ENCODE data around the gene TRIM8. TPM values are rescaled to one million over a fixed set of nuclear protein-coding genes. Genes with fewer than 3 reads are reported as not detected.
A peak's percentile ranks its signal among the peaks of the same experiment; 100 is the strongest.

Gene TRIM8
- 100 to 1,000 TPM; 148 to 222 TPM for total RNA-seq

- TF ChIP-seq POLR2AphosphoS5 (IDR thresholded peaks at IDR 0.05) = no peak
- TF ChIP-seq CTCF (IDR thresholded peaks at IDR 0.05) = peak in 1 of 4 experiments; percentile 31
- Histone ChIP-seq H3K4me3 (peak within 1 kb of the TSS; percentile 83 to 87), H3K27ac (peak within 1 kb of the TSS; percentile 97 to 99), H3K9me3 (no peaks in the 10 kb centered on the region), H3K27me3 (replicated peaks; ENCODE audit: insufficient read depth) (no peaks in the 10 kb centered on the region), H3K4me1 (replicated peaks) (peaks cover 17% of the 10 kb centered on the region), H3K36me3 (no peaks in the 10 kb centered on the region)
- no peak for DNase-seq (ENCODE audit: low spot score)
- 0% methylated on average over 38 of the region's 80 CpGs for WGBS
- intact Hi-C loops (cut with DNase I) = loop anchor here (2.0 kb wide), 1 partner anchor 141 kb away; the partner anchor contains the start of genes ACTR1A and SUFU
Observed at GRCh38 chr10:102644066-102644645, at the start of gene TRIM8. Gene TRIM8 (plus strand): TSS chr10:102644479. CDS start chr10:102644618, 139 bp downstream.

GRCh38 chr10:102595293-102595692 lies 49.0 kb upstream of the TRIM8 start:
- Histone ChIP-seq H3K36me3 (no peaks in the 10 kb centered on the region), H3K4me3 (no peak overlapping the region), H3K4me1 (replicated peaks) (no peaks in the 10 kb centered on the region), H3K9me3 (no peaks in the 10 kb centered on the region), H3K27ac (no peak overlapping the region), H3K27me3 (replicated peaks; ENCODE audit: insufficient read depth) (no peaks in the 10 kb centered on the region)
- 54% methylated on average over 2 of the region's 2 CpGs for WGBS
- DNase-seq (ENCODE audit: low spot score) = no peak
- intact Hi-C loops (cut with DNase I) = loop anchor here (5.0 kb wide), 1 partner anchor 88 kb away; no protein-coding TSS in a partner anchor
- TF ChIP-seq POLR2AphosphoS5 (IDR thresholded peaks at IDR 0.05) (no peak), POLR2A (IDR thresholded peaks at IDR 0.05) (no peak), CTCF (IDR thresholded peaks at IDR 0.05) (no peak)

GRCh38 chr10:102595897-102596296 lies 48.4 kb upstream of the TRIM8 start:
- DNase-seq (ENCODE audit: low spot score) = no peak
- Histone ChIP-seq H3K4me3 (no peak overlapping the region), H3K9me3 (no peaks in the 10 kb centered on the region), H3K4me1 (replicated peaks) (no peaks in the 10 kb centered on the region), H3K36me3 (no peaks in the 10 kb centered on the region), H3K27me3 (replicated peaks; ENCODE audit: insufficient read depth) (no peaks in the 10 kb centered on the region), H3K27ac (no peak overlapping the region)
- intact Hi-C loops (cut with DNase I) = loop anchor here (5.0 kb wide), 1 partner anchor 89 kb away; no protein-coding TSS in a partner anchor
- TF ChIP-seq POLR2AphosphoS5 (IDR thresholded peaks at IDR 0.05) = no peak
- TF ChIP-seq CTCF (IDR thresholded peaks at IDR 0.05) = no peak
- TF ChIP-seq POLR2A (IDR thresholded peaks at IDR 0.05) = no peak
- WGBS = 85% methylated on average over 4 of the region's 4 CpGs

- intact Hi-C loops (cut with DNase I) = loop anchor here (5.0 kb wide), 1 partner anchor 89 kb away; no protein-coding TSS in a partner anchor
- no peaks in the 10 kb centered on the region for H3K4me1 ChIP-seq (replicated peaks)
- TF ChIP-seq POLR2AphosphoS5 (IDR thresholded peaks at IDR 0.05) = no peak
- TF ChIP-seq CTCF (IDR thresholded peaks at IDR 0.05) = peak; percentile 44 to 79 (median 62)
Observed at GRCh38 chr10:102596506-102596971, 47.7 kb upstream of the TRIM8 start.

More at GRCh38 chr10:102596506-102596971, 47.7 kb upstream of the TRIM8 start:
- DNase-seq (ENCODE audit: low spot score) = peak; percentile 46
- H3K9me3 ChIP-seq = no peaks in the 10 kb centered on the region
- H3K4me3 ChIP-seq = no peak overlapping the region
- no peaks in the 10 kb centered on the region for H3K27me3 ChIP-seq (replicated peaks; ENCODE audit: insufficient read depth)
- no peak overlapping the region for H3K27ac ChIP-seq
- no peaks in the 10 kb centered on the region for H3K36me3 ChIP-seq
- WGBS = 39% methylated on average over 3 of the region's 3 CpGs

Measured in prostate gland (tissue), 2 donors.